HG03575 (cell line): ENCODE measurements around the gene NFKBIE.

Source experiments
- ATAC-seq: cut with Tn5 transposase; IDR thresholded peaks from one replicate; pipeline ENCODE4 v1.9.1; 2021; ENCODE audit not compliant: unreplicated experiment, insufficient number of reproducible peaks, low FRiP score; ENCODE audit errors: extremely low read depth

The NFKBIE gene

GRCh38 chr6:44275749-44276648 is 10.6 kb upstream of the NFKBIE start:
- no peak for ATAC-seq

- no peak for ATAC-seq
Observed at GRCh38 chr6:44275271-44275748, 10.0 kb upstream of the NFKBIE start.

GRCh38 chr6:44273617-44274016 is 8.3 kb upstream of the NFKBIE start:
- ATAC-seq: no peak

GRCh38 chr6:44272999-44273566 is 7.7 kb upstream of the NFKBIE start:
- ATAC-seq: no peak

GRCh38 chr6:44272529-44272928 is 7.2 kb upstream of the NFKBIE start:
- ATAC-seq: no peak

GRCh38 chr6:44271914-44272313 is 6.6 kb upstream of the NFKBIE start:
- no peak for ATAC-seq

GRCh38 chr6:44271406-44271723 is 6.0 kb upstream of the NFKBIE start:
- no peak for ATAC-seq

GRCh38 chr6:44270526-44271405 is 5.4 kb upstream of the NFKBIE start:
- ATAC-seq: no peak

GRCh38 chr6:44269921-44270525 is 4.7 kb upstream of the NFKBIE start, which contains the start of gene TMEM151B:
Gene TMEM151B, plus strand, starts transcription at chr6:44270450. Its CDS starts 293 bp downstream, at chr6:44270743.
- ATAC-seq: no peak

GRCh38 chr6:44269178-44269920 is 4.0 kb upstream of the NFKBIE start:
- ATAC-seq: no peak

- no peak for ATAC-seq
Observed at GRCh38 chr6:44268095-44268628, 2.8 kb upstream of the NFKBIE start.

- ATAC-seq: no peak
Observed at GRCh38 chr6:44267252-44267651, 1.9 kb upstream of the NFKBIE start.

GRCh38 chr6:44266347-44266746 is 996 bp upstream of the NFKBIE start:
- ATAC-seq: no peak

- no peak for ATAC-seq
Observed at GRCh38 chr6:44265722-44266233, 427 bp upstream of the NFKBIE start.

- ATAC-seq: no peak
Observed at GRCh38 chr6:44264154-44265006, 971 bp downstream of the NFKBIE start.

- no peak for ATAC-seq
Observed at GRCh38 chr6:44263354-44264100, 1.8 kb downstream of the NFKBIE start.
